ENCODE measurements around the gene ADCY2. TPM values are rescaled to one million over a fixed set of nuclear protein-coding genes. Genes with fewer than 3 reads are reported as not detected.

The ADCY2 gene
- total RNA-seq, 1 experiment from 2014 or later = 31.3 TPM

GRCh38 chr5:7638456-7638855 lies 242.5 kb downstream of the ADCY2 start:
- Histone ChIP-seq H3K4ac (ENCODE audit: low read depth, low read length) (no peak overlapping the region), H3K23ac (ENCODE audit: insufficient read length, low read depth, low read length) (no peak overlapping the region), H3K27ac (ENCODE audit: insufficient read length, low read depth, low read length) (no peak overlapping the region), H3K23me2 (ENCODE audit: insufficient read length, low read depth, low read length, poor library complexity, severe bottlenecking) (no peaks in the 10 kb centered on the region), H3K9ac (ENCODE audit: extremely low read depth, insufficient read length, low read length) (no peak overlapping the region), H2AK5ac (ENCODE audit: insufficient read length, low read length) (no peak overlapping the region), H3K79me1 (ENCODE audit: insufficient read depth, low read depth, low read length, poor library complexity, severe bottlenecking) (peaks cover 3% of the 10 kb centered on the region), H3K56ac (ENCODE audit: insufficient read length, low read depth, low read length) (no peak overlapping the region), H3K4me1 (ENCODE audit: insufficient read depth, low read length) (no peaks in the 10 kb centered on the region), H3K79me2 (ENCODE audit: insufficient read depth, low read length) (no peaks in the 10 kb centered on the region), H3K18ac (ENCODE audit: insufficient read length, low read depth, low read length) (no peak overlapping the region), H4K91ac (ENCODE audit: insufficient read length, low read depth, low read length) (no peak overlapping the region), H3K9me3 (ENCODE audit: control insufficient read depth, low read depth, low read length) (no peaks in the 10 kb centered on the region), H2BK120ac (ENCODE audit: low read depth, low read length, poor library complexity, severe bottlenecking) (no peak overlapping the region), H2BK12ac (ENCODE audit: insufficient read length, low read depth, low read length) (no peak overlapping the region), H3K4me2 (ENCODE audit: insufficient read depth, insufficient read length, low read length) (no peak overlapping the region), H4K5ac (ENCODE audit: insufficient read length, low read depth, low read length) (no peak overlapping the region), H4K20me1 (ENCODE audit: control insufficient read depth, insufficient read depth, insufficient read length) (no peaks in the 10 kb centered on the region), H3K14ac (ENCODE audit: insufficient read depth, low read length) (no peak overlapping the region), H4K8ac (replicated peaks; ENCODE audit: insufficient read length, low read depth, low read length) (no peak overlapping the region), H2BK20ac (ENCODE audit: low read depth, low read length, poor library complexity, severe bottlenecking) (no peak overlapping the region), H3K27me3 (ENCODE audit: insufficient read depth, low read length) (no peaks in the 10 kb centered on the region), H3T11ph (ENCODE audit: low read length) (no peak overlapping the region), H2AFZ (ENCODE audit: low read length) (no peak overlapping the region), H2BK15ac (ENCODE audit: low read depth, low read length) (no peak overlapping the region), H2BK5ac (ENCODE audit: insufficient read length, low read length) (no peak overlapping the region)
- Mint-ChIP-seq H3K27ac (peak overlapping the region in 1 of 3 experiments; percentile 13; a peak in 2 of 7 replicates), H3K27me3 (ENCODE audit: low read depth) (no peaks in the 10 kb centered on the region), H3K4me3 (no peak overlapping the region), H3K4me1 (peaks cover 0 to 7% of the 10 kb centered on the region in 2 experiments; a peak in 2 of 4 replicates), H3K36me3 (ENCODE audit: insufficient read depth in 1 of 3, low read depth in 3 of 3) (peaks cover 4 to 18% (median 9%) of the 10 kb centered on the region in 3 experiments), H3K9me3 (peaks cover 8 to 13% of the 10 kb centered on the region in 2 experiments; a peak in 4 of 5 replicates)
- no peak for TF ChIP-seq CTCF (conservative IDR thresholded peaks at IDR 0.05)
- WGBS (ENCODE audit: extremely low coverage, insufficient read length, low lambda C conversion rate) = no CpG with 5 or more reads among the region's 4 CpGs
- DNase-seq = no peak

Data from H9 (cell line).